ENCODE data around the gene ZNF385B.
"Not testable (repeated sequence)": the region's sequence is repeated elsewhere in the genome, so short reads cannot be mapped to it uniquely, and the experiment has no call there.

Gene ZNF385B

DNA sequence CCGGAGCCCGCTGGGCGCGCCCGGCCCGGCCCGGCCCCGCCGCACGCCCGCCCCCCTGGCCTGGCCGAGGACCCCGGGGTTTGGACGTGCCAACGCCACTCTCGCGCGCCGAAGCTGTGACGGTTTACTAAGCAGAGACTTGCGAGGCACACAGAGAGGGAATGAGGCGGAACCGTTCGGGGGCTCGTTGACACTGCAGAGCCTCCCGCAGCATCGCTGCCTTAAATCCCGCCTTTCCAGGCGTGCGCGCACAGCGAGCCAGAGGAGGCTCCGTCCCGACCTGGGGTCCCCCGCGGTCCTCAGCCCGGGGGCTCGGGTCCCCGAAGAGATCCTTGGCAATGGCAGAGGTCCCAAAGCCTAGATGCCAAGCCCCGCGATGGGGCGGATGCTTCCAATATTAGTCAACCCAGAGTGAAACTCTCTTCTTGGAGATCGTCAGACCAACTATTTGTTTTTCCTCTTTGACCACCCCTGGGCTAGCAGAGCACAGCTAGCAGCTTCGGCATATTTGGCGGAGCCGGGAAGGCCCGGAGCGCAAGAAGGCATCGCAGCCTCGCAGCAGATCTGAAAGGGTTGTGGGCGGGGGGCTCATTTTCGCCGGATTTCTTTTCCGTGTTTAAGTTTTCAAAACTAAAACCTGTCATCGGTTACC lies at the start of gene ZNF385B:
Gene ZNF385B (minus strand): TSS at position 197 of the 652 bp plus-strand sequence.
- DNase-seq, result no peak

DNA sequence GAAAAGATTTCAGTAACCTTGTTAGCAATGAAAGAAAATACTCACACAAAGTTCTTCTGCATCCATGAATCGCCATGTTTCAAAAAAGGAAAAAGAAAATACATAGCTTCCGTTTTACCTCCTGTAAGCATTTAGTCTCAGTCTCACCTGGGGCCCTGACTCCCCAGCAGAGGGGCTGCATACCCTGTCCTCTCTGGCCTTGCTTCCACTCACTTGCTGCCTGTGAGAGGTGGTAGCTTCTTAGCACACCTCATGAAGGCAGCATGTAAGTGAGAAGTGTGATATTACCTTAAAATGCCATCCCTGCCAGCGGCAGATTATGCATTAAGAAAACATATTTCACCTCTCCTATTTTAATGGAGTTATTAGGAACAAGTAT lies 49.3 kb upstream of the ZNF385B start:
- DNase-seq, result no peak

DNA sequence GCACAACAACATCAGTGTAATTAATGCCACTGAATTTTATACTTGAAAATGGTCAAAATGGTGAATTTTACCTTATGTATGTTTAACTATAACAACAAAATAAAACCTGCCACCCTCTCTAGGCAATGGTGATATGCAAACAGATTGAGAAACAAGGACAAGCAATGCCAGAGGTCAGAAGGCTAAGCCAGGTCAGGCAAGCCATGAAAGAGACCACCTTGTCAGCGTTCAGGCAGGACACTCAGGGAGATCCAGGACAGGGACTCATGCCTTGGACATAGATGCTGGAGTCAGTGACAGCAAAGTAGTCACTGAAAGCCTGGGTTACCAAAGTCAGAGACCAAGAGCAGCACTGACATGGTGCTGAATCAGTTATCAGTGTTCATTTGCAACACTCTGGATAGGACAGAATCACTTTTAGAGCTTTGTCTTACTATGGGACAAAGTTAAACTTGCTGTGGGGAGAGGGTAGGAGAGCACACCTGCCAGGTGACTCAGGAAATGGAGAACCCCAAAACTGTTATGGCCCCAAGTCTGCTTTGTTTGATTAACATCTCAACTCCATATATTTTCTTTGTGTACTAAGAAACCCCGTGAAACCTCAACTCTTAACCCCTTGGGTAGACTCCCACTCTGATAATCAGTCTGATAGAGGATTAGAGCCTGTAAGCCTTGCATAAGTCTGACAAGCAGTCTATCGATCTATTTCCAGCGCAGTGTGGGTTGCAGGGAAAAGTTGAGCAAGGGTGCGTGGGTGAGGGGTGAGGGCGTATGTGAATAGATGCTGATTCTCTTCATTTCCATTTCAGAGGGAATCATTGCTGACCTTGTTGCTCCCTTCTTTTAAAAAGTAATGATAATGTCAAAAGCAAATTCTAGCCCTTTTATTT lies 48.7 kb upstream of the ZNF385B start:
- DNase-seq, result no peak

DNA sequence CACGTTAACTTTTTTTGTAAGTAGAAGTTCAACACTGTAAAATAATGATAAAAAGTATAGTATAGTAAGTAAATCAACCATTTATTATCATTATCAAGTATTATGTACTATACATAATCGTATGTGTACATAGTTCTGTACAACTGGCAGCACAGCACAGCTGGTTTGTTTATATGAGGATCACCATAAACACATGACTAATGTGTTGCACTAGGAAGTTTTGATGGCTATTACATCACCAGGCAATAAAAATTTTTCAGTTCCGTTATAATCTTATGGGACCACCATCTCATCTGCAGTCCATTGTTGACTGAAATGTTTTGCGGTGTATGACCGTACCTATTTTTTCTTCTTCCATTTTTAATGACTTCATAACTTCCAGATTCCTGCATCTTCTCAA lies 39.2 kb upstream of the ZNF385B start:
- DNase-seq, result no peak

DNA sequence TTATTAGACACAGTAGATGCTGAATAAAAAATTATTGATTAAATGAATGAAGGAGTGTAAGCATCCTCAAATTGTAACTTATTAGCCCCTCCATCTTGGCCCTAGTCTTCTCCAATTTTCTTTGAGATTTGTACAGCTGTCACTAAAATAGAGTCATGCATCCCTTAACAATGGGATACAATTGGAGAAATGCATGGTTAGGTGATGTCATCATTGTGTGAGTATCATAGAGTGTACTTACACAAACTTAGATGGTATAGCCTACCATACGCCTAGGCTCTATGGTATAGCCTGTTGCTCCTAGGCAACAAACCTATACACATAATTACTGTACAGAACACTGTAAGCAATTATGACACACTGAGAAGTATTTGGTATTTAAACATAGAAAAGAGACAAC lies 38.3 kb upstream of the ZNF385B start:
- DNase-seq, result no peak

DNA sequence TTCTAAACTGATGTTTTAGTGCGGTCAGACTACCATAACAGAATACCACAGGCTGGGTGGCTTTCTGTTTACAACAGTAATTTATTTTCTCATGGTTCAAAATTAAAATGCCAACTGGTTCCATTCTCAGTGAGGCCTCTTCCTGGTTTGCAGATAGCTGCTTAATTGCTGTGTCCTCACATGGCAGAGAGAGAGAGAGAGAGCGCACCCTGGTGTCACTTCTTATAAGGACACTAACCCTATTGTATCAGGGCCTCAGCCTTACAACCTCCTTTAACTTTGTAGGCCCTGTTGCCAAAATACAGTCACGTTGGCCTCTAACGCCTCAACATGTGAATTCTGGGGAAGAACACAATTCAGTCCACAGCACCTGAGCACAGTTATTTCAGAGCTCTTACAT lies 37.5 kb upstream of the ZNF385B start:
- DNase-seq, result no peak

DNA sequence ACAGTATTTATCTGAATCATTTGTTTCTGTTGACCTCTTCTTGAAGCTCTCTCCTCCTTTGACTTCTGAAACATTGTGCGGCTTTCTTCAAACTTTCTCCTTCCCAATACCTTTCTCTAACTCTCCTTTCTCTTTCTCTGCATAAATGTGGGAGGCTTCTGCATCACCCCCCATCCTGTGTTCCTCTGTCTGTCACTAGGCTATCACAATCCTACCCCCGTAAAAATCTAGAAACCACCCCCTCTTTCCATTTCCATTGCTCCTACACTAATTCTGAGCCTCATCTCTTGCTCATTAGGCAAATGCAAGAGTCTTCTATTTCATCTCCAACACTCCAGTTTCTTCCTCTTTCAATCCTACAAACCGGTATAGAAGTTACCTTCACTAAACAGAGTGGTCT lies 32.2 kb upstream of the ZNF385B start:
- no peak for DNase-seq

DNA sequence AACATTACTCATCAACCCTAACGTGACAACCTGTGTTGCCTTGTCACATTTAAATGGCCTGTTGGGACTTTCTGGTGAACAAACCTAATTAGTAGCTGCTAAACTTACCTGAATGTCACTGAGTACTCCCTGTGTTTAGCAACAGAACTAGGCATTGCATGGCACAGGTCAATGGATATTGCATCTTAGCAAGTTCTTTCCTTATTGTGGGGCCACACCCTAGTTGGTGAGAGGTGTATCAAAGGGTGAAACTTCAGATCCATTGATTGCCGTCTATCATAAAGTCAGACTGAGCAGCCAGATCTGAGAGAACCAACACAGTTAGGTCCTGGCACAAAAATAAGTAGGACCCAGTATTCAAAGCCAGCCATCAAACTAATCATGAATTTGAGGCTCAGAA lies 29.8 kb upstream of the ZNF385B start:
- DNase-seq, result no peak

DNA sequence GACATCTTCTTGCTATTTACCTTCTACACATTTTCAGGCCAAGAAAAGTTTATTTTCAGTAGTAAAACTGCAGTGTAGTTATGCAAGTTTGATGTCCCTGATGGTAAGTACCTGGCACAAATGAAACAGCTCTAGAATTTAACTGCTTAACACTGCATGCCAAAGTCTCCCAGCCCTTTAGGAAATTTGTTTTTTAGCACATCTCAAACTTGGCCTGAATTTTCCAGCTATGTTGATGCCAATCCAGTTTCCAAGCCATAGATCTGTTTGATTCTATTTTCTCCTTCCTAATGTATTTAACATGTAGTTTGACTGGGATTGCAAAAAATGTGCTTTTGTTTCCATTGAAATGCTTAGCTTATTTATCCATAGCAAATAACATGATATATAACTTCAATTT lies 29.3 kb upstream of the ZNF385B start:
- DNase-seq, result no peak

DNA sequence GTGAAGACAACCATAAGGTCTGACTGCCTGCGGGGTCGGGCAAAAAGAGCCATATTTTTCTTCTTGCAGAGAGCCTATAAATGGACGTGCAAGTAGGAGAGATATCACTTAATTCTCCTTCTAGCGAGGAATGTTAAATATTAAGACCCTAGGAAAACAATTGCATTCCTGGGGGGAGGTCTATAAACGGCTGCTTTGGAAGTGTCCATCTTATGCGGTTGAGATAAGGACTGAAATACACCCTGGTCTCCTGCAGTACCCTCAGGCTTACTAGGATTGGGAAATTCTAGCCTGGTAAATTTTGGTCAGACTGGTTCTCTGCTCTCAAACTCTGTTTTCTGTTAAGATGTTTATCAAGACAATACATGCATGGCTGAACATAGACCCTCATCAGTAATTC lies 27.2 kb upstream of the ZNF385B start:
- DNase-seq, result not testable (repeated sequence)

DNA sequence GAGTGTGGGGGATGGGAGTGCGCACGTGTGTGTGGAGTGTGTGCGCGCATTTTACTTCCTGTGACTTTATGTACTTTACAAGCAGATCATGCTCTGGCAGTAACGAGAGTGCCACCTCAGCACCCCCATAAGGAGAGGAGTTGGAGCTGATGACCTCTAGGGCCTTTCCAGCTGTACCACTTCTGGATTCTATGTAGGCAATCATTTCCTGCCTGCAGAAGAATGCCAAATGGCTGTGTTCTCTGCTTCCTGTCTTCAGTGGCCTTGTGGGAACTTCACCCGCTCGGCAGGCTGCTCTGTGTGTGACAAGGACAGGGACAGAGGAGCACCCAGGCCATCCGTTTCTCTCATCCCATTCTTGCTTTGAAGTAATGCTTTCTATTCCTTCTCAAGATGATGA lies 22.8 kb upstream of the ZNF385B start:
- no peak for DNase-seq

DNA sequence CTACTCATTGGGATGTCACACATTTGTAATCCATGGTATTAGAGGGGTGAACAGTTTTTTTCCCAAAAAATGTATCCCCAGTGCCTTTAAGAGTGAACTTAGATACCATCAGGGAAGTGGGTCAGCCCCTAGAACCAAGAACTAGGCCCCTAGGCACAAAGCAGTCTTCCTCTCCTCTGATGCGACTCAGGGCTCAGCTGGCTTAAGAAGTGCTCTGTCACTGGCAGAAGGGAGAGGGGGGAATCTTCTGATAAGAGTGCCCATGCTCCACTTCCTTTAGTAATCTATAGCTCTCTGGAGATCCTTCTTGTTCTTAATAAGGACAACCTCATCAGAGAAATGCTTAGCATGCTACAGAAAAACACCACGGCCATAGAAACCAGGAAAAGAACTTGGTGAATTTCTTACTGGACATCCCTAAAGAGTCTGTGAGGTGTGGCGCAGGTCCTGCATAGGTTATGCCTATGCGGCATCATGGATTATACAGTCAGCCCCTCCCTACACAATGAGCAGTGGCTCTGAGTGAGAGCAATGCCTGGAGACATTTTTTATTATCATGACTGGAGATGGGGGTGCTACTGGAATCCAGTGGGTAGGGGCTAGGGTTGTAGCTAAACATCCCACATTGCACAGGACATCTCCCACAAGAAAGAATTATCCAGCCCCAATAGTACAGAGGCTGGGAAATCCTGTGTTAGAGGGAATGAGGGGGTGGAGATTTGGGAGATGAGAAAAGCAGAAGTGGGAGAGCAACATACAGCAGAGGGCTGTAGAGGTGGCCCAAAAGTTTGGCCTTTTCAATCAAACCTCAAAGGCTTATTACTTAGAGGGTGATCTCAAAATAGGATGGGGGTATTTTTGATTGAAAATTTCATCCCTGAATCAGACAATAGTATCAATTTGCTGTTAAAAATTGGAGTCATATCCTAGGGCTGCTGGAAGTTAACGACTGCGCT lies 21.7 kb upstream of the ZNF385B start:
- DNase-seq, result no peak

DNA sequence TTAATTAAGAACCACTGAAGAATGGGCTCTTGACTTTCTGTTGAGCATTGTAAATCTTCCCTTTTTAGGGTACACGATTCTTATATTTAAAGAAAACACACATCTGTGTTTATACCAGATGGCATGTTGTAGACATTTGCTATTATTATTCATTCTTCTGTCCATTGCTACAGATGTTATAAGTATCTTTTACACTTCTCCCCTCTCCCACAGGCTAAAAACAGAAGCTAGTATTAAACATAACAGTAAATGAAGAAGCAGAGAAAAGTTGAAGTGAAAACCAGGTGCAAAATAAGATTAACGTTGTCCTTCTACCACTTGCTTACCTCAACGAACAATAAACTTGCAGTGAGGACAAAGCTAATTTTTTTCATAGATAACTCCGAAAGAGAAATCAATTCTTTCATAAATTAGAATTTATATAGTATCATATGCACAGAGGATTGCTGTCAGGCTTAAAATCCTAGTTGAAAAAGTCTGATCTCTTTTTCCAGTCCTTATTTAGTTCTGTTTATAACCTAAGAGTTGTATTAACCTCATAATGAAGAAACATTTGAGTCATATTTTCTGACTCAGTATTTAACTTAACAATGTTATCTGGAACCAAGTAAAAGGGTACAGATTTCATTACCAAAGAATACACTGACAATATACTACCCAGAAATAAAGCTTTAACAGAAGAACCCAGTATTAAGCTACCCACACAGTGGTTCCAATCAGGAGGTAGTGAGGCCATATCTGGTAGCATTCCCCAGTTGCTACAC lies 16.4 kb upstream of the ZNF385B start:
- no peak for DNase-seq

DNA sequence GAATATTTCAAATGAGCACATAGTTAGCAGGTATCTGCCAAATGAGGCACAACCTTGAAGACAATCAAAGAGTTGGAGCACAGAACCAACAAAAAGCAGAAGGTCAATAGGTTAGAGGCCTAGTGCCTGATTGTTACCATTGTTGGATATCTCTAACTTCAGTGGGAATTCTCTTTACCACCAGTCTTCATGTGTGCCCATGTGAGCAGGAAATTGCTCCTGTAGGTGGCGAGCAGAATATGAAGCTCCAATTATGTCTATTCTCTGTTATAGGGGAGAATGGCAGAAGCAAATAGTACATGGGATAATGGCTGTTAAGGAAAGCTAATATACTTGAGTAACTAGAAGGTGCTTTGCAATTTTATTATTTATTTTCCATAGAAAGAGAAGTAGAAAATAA lies 14.9 kb upstream of the ZNF385B start:
- no peak for DNase-seq

DNA sequence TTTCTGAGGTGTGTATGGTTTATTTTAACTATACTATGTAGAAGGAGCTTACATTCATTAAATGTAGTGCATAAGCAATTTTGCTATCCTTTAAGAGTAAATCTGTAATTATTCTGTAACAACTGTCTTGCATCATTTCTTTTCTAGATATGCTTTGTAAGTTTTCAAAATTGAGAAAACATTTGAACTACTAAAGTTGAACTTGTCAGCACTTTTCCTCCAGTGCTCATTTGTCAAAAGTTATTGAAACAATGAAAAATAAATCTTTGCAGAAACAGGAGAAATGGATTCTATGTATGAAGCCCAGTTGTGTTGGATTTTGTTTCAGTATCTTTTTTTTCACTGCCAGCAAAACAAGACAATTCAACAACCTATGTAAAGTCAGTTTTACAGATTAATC lies 14.5 kb upstream of the ZNF385B start:
- no peak for DNase-seq

DNA sequence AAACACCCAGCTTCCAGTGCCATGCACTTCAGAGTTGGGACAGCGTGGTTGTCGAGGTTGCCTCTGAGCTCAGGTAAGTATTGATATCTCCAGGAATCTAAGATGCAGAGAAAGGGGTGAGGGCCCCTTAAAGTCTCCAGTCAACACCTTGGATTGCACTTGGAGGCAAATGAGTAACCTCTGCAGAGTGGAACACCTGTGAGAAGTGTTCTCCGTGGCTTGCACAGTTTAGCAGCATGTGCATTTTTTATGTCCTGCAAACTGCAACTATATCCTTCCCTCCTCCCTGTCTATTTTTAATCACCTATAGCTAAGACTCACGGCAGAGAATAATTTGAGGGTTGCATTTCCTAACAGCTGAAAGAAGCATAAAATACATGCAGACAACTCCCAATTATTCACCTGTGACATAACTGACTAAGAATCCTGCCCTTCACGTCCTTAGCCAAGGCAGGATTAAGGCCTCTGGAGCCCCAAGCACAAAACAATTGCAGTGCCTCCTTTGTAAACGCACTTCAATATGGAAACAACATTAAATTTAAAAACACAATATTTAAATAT lies 1.6 kb upstream of the ZNF385B start:
- DNase-seq, result no peak

DNA sequence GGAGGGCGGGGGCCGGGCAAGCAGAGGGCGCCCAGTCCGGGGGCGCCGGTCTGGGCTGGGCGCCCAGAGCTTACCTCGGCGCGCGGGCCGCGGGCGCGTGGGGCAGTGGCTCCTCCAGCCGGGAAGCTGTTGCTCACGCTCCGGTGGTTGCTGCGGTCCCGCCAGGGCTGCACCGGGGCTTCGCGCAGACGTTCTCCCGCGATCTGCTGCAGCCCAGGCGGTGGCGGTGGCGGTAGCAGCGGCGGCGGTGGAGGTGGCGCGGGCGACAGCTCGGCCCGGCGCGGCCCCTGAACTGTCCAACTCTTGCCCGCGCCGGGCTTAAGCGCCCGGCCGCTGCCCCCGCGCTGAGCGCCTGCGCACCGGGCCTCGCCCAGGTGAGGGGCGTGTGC lies 391 bp downstream of the ZNF385B start:
- no peak for DNase-seq

DNA sequence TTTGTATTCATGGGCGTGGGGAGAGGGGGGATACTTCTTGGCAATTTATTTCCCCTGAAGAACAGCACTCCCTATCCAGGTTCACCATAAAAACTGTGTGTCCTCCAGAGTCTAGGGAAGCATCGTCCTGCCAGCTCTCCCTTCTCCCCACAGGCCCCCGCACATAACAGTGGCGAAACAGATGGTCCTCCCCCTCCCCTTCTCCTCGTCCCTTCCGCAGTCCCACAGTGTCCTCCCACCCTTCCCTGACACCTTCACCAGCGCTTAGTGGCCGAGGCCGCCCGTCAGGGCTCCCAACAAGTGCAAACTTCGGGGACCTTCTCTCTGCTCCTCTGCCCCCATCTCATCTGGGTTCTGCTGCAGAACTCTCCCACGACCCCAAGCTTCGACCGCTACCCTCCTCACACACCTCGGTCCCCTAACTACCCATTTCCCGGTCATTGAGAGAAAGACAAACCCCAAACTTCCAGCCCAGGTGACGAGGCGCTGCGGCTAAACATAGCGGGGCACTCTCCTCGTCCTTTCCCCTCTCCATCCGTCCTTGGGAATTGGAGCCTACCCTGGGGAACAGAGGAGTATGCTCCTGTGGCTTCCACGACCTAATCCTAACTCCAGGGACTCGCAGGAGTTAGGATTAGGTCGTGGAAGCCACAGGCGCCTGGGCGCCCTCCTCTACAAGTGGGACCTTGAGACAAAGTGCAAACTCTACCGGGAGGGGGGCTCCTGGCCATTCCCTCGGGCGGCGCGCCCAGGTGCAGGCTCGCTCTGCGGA lies 971 bp downstream of the ZNF385B start:
- no peak for DNase-seq

DNA sequence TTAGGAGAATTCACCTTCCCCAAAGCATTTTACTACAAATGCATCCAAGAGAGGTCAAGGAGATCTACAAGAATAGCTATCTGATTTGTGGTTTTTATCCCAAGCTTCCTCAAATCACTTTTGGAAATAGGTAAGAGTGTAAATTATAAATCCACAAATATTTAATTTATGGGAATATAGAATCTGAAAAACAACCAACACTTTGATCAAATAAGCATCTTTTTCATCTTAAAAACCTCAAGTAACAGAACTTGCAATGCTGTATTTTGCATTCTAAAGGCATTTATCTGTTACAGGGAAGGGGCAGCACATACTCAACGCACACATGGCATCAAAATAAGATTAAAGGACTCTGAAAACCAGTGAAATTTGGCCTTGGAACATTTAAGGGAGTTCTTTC lies 1.9 kb downstream of the ZNF385B start:
- DNase-seq, result no peak

DNA sequence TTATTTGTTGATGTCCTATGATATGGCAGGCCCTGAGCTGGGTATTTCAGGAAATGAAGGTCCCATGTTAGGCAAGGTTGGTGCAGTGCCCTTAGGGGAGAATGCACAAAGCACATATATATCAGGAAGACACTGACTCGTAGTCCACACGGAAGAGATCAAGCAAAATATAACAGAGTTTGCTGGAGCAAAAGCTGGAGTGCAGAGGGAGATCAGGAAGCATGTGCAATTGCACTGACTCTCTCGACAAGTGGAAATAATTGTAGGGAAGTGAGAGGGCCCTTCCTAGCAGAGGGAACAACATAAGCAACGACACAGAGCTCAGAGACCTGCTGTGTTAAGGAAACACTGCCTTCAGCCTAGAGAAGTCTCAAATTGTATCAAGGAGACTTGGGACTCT lies 4.2 kb downstream of the ZNF385B start:
- no peak for DNase-seq

DNA sequence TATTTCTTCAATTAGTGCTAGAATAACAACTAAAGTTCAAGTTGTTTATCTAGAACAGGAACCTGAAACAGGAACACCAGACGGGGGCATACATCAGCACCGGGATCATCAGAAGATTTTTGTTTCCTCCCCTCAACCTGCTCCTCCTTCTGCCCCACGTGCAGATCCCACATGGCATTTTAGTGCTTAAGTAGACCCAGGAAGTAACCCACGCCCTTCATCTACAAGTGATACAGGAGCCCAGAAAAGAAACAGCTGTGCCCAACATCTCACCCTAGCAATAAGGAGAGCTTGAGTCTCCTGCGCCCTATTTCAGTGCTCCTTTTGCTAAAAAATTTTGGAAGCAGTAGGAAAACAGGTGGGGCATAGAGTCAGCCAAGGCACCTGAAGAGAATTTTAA lies 5.2 kb downstream of the ZNF385B start:
- no peak for DNase-seq

DNA sequence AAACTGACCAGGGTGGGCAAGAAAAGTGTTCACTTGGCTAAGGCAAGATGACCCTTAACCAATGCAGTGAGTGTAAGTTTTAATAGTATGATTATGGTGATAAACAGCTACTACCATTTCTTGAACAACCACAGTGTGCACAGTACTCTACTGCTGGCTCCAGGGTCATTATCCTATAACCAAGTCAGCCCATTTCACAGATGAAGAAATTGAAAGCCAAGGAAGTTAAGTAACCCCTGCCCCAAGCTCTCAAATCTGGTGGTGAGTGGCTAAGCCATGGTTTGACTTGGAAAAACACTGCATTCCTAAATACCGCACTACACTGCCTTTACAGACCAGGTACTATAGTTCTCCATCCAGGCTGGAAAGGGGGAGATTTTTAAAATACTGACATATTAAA lies 5.7 kb downstream of the ZNF385B start:
- no peak for DNase-seq

Data from cortex of kidney (tissue), 1 donor.